GM18870 (cell line): ENCODE measurements around the gene TBXAS1.

Source experiments
- ATAC-seq: cut with Tn5 transposase; IDR thresholded peaks from one replicate; pipeline ENCODE4 v1.9.1; 2021; ENCODE audit warnings: moderate library complexity; ENCODE audit not compliant: unreplicated experiment

TBXAS1 gene

GRCh38 chr7:139941866-139942265, 112.8 kb downstream of the TBXAS1 start:
- no peak for ATAC-seq

GRCh38 chr7:139942636-139943035, 113.6 kb downstream of the TBXAS1 start:
- ATAC-seq = no peak

GRCh38 chr7:139943401-139943800, 114.3 kb downstream of the TBXAS1 start:
- no peak for ATAC-seq

- ATAC-seq = no peak
Measured at GRCh38 chr7:139944248-139944647, 115.2 kb downstream of the TBXAS1 start.

- ATAC-seq = no peak
Measured at GRCh38 chr7:139946533-139946932, 117.5 kb downstream of the TBXAS1 start.

GRCh38 chr7:139947021-139947420, 118.0 kb downstream of the TBXAS1 start:
- no peak for ATAC-seq

- no peak for ATAC-seq
Measured at GRCh38 chr7:139948167-139948566, 119.1 kb downstream of the TBXAS1 start.

GRCh38 chr7:139948587-139949335, 119.7 kb downstream of the TBXAS1 start:
- ATAC-seq = no peak

- no peak for ATAC-seq
Measured at GRCh38 chr7:139949629-139950028, 120.6 kb downstream of the TBXAS1 start.

GRCh38 chr7:139950881-139951525, 121.9 kb downstream of the TBXAS1 start:
- ATAC-seq = no peak

- ATAC-seq = no peak
Measured at GRCh38 chr7:139953229-139953628, 124.2 kb downstream of the TBXAS1 start.

- ATAC-seq = no peak
Measured at GRCh38 chr7:139955109-139955820, 126.2 kb downstream of the TBXAS1 start.

- no peak for ATAC-seq
Measured at GRCh38 chr7:139958599-139959284, 129.7 kb downstream of the TBXAS1 start.

- ATAC-seq = no peak
Measured at GRCh38 chr7:139959285-139959628, 130.2 kb downstream of the TBXAS1 start.

GRCh38 chr7:139959718-139960117, 130.7 kb downstream of the TBXAS1 start:
- no peak for ATAC-seq

GRCh38 chr7:139960157-139960556, 131.1 kb downstream of the TBXAS1 start:
- no peak for ATAC-seq

- no peak for ATAC-seq
Measured at GRCh38 chr7:139965942-139966628, 137.0 kb downstream of the TBXAS1 start.

GRCh38 chr7:139966949-139967348, 137.9 kb downstream of the TBXAS1 start:
- ATAC-seq = no peak

- ATAC-seq = no peak
Measured at GRCh38 chr7:139968931-139969330, 139.9 kb downstream of the TBXAS1 start.

- no peak for ATAC-seq
Measured at GRCh38 chr7:139972029-139972428, 143.0 kb downstream of the TBXAS1 start.
